MM.1S (cell line): ENCODE measurements around the gene ENO3.

Experiments used
- EZH2phosphoT487 ChIP-seq: fragments of 300-600 bp; sonication (generic); IDR thresholded peaks from 2 replicates; pipeline ENCODE4 v1.6.1; 2018; ENCODE audit warnings: antibody characterized with exemption, low read length
- TF ChIP-seq, protein P1 (sequence below): fragments of 300-600 bp; sonication (generic); IDR thresholded peaks from 2 replicates; pipeline ENCODE4 v1.5.1; 2016; ENCODE audit warnings: antibody characterized with exemption, low read length, mixed read lengths

DNA sequence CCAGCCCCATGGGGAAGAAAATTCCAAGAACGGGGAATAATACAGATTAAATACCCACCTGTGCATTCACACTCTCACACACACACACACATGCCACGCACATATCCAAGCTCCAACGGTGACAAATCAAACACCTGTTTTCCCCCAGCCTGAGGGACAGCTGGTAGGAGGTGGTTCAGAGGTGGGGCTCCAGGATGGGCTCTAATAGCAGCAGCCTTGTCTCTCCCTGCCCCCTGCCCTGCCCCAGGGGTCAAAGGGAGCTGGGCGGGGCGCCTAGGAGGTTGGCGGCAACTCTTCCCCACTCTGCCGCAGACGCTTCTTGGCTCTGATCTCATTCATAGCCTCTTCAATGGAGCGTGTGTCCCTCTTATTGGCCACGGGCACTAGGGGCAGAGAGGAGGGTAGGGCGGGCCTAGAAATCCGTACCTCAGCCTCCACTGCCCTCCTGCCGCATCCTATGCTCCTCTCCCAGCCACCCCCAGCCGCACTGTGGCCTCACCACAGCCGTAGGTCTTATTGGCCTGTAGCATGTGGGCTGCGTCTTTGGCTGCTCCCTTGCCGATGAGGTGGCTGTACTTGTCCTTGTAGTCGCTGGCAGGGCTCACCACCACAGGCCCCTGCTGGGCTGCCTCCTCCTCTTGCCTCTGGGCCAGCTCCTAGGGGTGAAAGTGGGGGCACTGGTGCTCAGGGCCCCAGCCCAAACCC lies 8.5 kb downstream of the ENO3 start:
- TF ChIP-seq, protein P1, sequence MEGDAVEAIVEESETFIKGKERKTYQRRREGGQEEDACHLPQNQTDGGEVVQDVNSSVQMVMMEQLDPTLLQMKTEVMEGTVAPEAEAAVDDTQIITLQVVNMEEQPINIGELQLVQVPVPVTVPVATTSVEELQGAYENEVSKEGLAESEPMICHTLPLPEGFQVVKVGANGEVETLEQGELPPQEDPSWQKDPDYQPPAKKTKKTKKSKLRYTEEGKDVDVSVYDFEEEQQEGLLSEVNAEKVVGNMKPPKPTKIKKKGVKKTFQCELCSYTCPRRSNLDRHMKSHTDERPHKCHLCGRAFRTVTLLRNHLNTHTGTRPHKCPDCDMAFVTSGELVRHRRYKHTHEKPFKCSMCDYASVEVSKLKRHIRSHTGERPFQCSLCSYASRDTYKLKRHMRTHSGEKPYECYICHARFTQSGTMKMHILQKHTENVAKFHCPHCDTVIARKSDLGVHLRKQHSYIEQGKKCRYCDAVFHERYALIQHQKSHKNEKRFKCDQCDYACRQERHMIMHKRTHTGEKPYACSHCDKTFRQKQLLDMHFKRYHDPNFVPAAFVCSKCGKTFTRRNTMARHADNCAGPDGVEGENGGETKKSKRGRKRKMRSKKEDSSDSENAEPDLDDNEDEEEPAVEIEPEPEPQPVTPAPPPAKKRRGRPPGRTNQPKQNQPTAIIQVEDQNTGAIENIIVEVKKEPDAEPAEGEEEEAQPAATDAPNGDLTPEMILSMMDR = no peak
- no peak for TF ChIP-seq EZH2phosphoT487
